GM12801 (cell line): ENCODE measurements around the gene SDF4.

Source experiments
- TF ChIP-seq, protein P1 (sequence below): IDR thresholded peaks from one replicate; pipeline ENCODE4 v1.5.1; 2011; ENCODE audit warnings: control low read depth; ENCODE audit not compliant: insufficient read length; ENCODE audit errors: extremely low read depth

Gene SDF4

DNA sequence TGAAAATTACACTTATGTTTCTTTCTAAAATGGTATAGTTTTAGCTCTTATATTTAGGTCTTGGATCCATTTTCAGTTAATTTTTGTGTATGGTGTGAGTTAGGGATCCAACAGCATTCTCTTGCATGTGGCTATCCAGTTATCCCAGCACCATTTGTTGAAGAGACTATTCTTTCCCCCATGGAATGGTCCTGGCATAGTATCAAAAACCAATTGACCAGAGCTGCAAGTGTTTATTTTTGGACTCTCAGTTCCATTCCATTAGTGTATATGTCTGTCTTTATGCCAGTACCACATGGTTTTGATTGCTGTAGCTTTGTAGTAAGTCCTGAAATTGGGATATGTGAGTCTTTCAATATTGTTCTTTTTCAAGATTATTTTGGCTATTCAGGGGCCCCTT, 43.9 kb downstream of the SDF4 start:
- TF ChIP-seq, protein P1, sequence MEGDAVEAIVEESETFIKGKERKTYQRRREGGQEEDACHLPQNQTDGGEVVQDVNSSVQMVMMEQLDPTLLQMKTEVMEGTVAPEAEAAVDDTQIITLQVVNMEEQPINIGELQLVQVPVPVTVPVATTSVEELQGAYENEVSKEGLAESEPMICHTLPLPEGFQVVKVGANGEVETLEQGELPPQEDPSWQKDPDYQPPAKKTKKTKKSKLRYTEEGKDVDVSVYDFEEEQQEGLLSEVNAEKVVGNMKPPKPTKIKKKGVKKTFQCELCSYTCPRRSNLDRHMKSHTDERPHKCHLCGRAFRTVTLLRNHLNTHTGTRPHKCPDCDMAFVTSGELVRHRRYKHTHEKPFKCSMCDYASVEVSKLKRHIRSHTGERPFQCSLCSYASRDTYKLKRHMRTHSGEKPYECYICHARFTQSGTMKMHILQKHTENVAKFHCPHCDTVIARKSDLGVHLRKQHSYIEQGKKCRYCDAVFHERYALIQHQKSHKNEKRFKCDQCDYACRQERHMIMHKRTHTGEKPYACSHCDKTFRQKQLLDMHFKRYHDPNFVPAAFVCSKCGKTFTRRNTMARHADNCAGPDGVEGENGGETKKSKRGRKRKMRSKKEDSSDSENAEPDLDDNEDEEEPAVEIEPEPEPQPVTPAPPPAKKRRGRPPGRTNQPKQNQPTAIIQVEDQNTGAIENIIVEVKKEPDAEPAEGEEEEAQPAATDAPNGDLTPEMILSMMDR: no peak

DNA sequence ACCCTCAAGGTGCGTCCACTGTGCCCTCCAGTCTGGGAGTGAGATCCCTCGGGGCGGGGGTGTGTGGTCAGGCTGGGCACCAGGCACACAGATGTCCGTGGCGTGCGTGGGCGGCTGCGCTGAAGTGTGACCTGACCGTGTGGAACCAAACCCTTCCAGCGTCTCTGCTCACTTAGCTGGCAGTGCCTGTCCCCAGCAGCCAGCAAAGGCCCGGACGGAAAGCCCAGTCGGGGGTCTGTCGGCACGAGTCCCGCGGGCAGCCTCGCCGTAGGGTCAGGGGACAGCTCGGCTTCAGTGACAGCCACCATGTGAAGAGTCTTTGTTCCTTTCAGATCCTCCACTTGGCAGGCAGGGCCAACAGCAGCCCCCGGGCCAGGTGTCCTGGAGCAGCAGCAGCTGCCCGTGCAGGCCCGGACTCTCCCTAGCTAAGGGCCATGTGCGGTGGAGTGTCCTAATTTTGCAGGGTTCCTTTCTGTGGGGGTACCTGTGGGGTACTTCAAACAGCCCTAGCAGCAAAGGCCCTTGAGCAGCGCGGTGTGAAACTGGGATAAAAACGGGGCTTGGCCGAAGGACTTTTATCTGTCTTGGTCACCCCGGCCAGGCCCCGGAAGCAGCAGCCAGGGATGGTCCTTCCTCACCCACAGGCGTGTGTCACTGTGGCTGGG, 46.6 kb downstream of the SDF4 start:
- TF ChIP-seq, protein P1: no peak

- TF ChIP-seq, protein P1: no peak
Observed at GRCh38 chr1:1183833-1184775, 47.7 kb downstream of the SDF4 start.

GRCh38 chr1:1183221-1183747, 48.5 kb downstream of the SDF4 start:
- TF ChIP-seq, protein P1: no peak

- TF ChIP-seq, protein P1: no peak
Observed at GRCh38 chr1:1182491-1183220, 49.1 kb downstream of the SDF4 start.

DNA sequence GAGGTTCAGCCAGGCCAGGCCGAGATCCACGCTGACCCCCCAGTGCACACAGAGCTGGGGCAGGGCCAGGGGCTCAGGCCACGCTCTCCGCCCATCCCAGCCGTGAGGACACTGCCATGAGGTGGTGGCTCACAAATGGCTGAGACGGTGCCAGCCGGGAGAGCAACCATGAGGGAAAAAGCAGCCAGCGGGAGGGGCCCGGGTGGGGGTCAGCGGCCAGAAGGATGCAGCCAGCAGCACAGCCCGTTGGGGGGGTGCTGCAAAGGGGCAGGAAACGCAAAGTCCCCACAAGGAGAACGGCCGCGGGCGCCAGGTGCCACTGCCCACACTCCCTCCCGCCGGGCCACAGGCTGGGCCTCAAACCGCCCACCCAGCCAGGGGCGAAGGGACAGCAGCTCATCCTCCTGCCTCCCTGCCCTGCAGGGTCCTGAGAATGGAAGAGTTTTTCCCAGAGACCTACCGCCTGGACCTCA, 49.8 kb downstream of the SDF4 start:
- TF ChIP-seq, protein P1: no peak
